ENCODE data around the gene TET2. TPM values are rescaled to one million over a fixed set of nuclear protein-coding genes. Genes with fewer than 3 reads are reported as not detected.
A peak's percentile ranks its signal among the peaks of the same experiment; 100 is the strongest.

Gene TET2
- total RNA-seq, 1 experiment from 2014 or later: 20.5 TPM

DNA sequence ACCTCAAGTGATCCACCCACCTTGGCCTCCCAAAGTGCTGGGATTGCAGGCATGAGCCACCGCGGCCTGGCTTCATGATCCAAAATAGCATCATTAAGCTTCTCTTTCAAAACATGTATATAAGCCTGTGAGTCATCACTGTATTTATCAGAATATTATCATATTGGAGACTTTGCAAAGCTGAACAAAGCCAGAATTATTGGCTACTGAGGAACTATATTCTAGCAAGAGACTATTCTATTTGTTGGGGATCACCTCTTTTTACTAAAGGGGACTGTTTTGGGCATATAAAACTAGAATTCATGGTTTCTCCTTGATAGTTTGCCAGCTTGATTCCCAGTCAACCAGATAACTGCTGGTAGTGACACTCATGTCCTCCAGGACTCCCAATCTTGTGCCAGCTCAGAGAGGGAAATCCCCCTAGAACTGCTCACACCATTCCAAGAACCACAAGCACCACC is 40.1 kb downstream of the TET2 start:
- Mint-ChIP-seq H3K4me3 (ENCODE audit: unreplicated experiment) (no peak overlapping the region), H3K36me3 (ENCODE audit: insufficient read depth, unreplicated experiment) (no peaks in the 10 kb centered on the region), H3K27ac (ENCODE audit: low read depth, unreplicated experiment) (no peak overlapping the region), H3K9me3 (ENCODE audit: unreplicated experiment) (no peaks in the 10 kb centered on the region), H3K27me3 (ENCODE audit: insufficient read depth, unreplicated experiment) (no peaks in the 10 kb centered on the region), H3K4me1 (ENCODE audit: insufficient read depth, unreplicated experiment) (peaks cover 15% of the 10 kb centered on the region)
- DNase-seq (ENCODE audit: unreplicated experiment): peak; percentile 51
- ChIA-PET POLR2A (interaction anchor here (0.7 to 1.0 kb wide), 3 partner anchors 10 to 39 kb away, joined by 3 to 4 read pairs (median 3); no protein-coding TSS in a partner anchor), CTCF (interaction anchor here (0.5 to 1.1 kb wide), 4 partner anchors 23 to 597 kb away, joined by 3 to 5 read pairs (median 3); no protein-coding TSS in a partner anchor)
- no peak for TF ChIP-seq CTCF (IDR thresholded peaks at IDR 0.05; ENCODE audit: unreplicated experiment)
- intact Hi-C loops (cut with micrococcal nuclease): no loop called here
- BruUV-seq (replicated peaks): no TSS peak

DNA sequence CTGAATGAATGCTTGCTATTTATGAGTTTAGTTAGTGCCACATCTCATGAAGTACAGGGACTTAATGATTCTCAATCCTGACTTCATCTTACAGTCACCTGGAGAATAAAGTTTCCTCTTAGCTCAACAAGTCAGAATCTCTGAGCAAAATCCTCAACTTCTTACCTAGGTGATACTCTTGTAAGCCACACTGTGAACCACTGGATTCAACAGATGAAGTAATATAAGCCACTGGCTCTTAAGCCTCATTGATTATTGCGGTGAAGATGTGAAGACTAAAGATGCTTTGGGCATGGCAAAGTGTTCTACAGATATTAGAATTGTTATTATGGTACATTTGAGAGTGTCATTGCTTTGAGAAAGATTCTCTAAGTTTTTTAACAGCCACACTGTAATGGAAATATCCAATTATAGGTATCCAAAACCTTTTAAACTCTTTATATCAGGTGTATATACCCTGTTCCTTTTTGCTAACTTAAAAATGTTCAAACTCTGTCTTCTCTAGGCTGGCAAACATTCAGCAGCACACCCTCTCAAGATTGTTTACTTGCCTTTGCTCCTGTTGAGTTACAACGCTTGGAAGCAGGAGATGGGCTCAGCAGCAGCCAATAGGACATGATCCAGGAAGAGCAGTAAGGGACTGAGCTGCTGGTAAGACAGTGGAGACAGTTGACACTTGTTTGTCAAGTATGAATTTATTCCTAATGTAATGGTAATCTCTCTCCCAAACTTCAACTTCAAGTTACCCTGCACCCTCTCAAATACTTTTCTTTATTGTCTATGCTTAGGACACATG is 43.4 kb downstream of the TET2 start:
- ChIA-PET CTCF (interaction anchor here (0.7 to 1.1 kb wide), 2 partner anchors 10 to 30 kb away, joined by 3 to 5 read pairs; no protein-coding TSS in a partner anchor), POLR2A (no interaction called here)
- H3K27ac Mint-ChIP-seq (ENCODE audit: low read depth, unreplicated experiment): no peak overlapping the region
- no peak for DNase-seq (ENCODE audit: unreplicated experiment)
- H3K4me3 Mint-ChIP-seq (ENCODE audit: unreplicated experiment): no peak overlapping the region
- no peaks in the 10 kb centered on the region for H3K27me3 Mint-ChIP-seq (ENCODE audit: insufficient read depth, unreplicated experiment)
- H3K36me3 Mint-ChIP-seq (ENCODE audit: insufficient read depth, unreplicated experiment): peaks cover 7% of the 10 kb centered on the region
- no peaks in the 10 kb centered on the region for H3K9me3 Mint-ChIP-seq (ENCODE audit: unreplicated experiment)
- no peak for TF ChIP-seq CTCF (IDR thresholded peaks at IDR 0.05; ENCODE audit: unreplicated experiment)
- H3K4me1 Mint-ChIP-seq (ENCODE audit: insufficient read depth, unreplicated experiment): peaks cover 22% of the 10 kb centered on the region
- BruUV-seq (replicated peaks): no TSS peak
- intact Hi-C loops (cut with micrococcal nuclease): no loop called here

- Mint-ChIP-seq H3K4me1 (ENCODE audit: insufficient read depth, unreplicated experiment) (peaks cover 30% of the 10 kb centered on the region), H3K27me3 (ENCODE audit: insufficient read depth, unreplicated experiment) (no peaks in the 10 kb centered on the region), H3K36me3 (ENCODE audit: insufficient read depth, unreplicated experiment) (peaks cover 13% of the 10 kb centered on the region), H3K27ac (ENCODE audit: low read depth, unreplicated experiment) (no peak overlapping the region), H3K9me3 (ENCODE audit: unreplicated experiment) (no peaks in the 10 kb centered on the region), H3K4me3 (ENCODE audit: unreplicated experiment) (no peak overlapping the region)
- DNase-seq (ENCODE audit: unreplicated experiment): peak; percentile 13
- ChIA-PET POLR2A (interaction anchor here (0.6 to 1.2 kb wide), 2 partner anchors 9 to 49 kb away, joined by 3 read pairs; no protein-coding TSS in a partner anchor), CTCF (interaction anchor here (0.7 kb wide), 1 partner anchor 43 kb away, joined by 10 read pairs; no protein-coding TSS in a partner anchor)
- no peak for TF ChIP-seq CTCF (IDR thresholded peaks at IDR 0.05; ENCODE audit: unreplicated experiment)
- intact Hi-C loops (cut with micrococcal nuclease): no loop called here
- BruUV-seq (replicated peaks): no TSS peak
Measured at GRCh38 chr4:105191621-105192210, 45.0 kb downstream of the TET2 start.

- no peak for TF ChIP-seq CTCF (IDR thresholded peaks at IDR 0.05; ENCODE audit: unreplicated experiment)
- H3K4me1 Mint-ChIP-seq (ENCODE audit: insufficient read depth, unreplicated experiment): peaks cover 33% of the 10 kb centered on the region
- no peak overlapping the region for H3K4me3 Mint-ChIP-seq (ENCODE audit: unreplicated experiment)
- no TSS peak for BruUV-seq (replicated peaks)
- peaks cover 16% of the 10 kb centered on the region for H3K36me3 Mint-ChIP-seq (ENCODE audit: insufficient read depth, unreplicated experiment)
- intact Hi-C loops (cut with micrococcal nuclease): no loop called here
- ChIA-PET POLR2A (interaction anchor here (0.7 to 1.2 kb wide), 3 partner anchors 10 to 281 kb away, joined by 3 read pairs; no protein-coding TSS in a partner anchor), CTCF (interaction anchor here (0.7 kb wide), 1 partner anchor 42 kb away, joined by 10 read pairs; no protein-coding TSS in a partner anchor)
- DNase-seq (ENCODE audit: unreplicated experiment): no peak
- no peaks in the 10 kb centered on the region for H3K27me3 Mint-ChIP-seq (ENCODE audit: insufficient read depth, unreplicated experiment)
- no peaks in the 10 kb centered on the region for H3K9me3 Mint-ChIP-seq (ENCODE audit: unreplicated experiment)
- H3K27ac Mint-ChIP-seq (ENCODE audit: low read depth, unreplicated experiment): no peak overlapping the region
Measured at GRCh38 chr4:105192474-105192873, 45.8 kb downstream of the TET2 start.
